Measurements from ENCODE around the gene ENKD1.

Gene ENKD1

DNA sequence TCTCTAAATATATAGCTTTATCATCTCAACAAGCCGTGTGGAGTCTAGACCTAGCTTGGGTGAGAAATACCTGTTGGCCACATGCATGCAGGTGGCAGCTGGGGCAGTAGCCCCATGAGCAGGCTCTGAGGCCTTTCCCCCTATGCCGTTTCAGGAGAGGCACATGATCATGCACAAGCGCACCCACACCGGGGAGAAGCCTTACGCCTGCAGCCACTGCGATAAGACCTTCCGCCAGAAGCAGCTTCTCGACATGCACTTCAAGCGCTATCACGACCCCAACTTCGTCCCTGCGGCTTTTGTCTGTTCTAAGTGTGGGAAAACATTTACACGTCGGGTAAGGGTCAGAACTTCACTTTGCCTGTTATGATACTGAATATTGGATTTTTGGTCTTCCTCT is 38.3 kb downstream of the ENKD1 start:
- DNase-seq, result no peak
- intact Hi-C loops (cut with DNase I), result no loop called here

DNA sequence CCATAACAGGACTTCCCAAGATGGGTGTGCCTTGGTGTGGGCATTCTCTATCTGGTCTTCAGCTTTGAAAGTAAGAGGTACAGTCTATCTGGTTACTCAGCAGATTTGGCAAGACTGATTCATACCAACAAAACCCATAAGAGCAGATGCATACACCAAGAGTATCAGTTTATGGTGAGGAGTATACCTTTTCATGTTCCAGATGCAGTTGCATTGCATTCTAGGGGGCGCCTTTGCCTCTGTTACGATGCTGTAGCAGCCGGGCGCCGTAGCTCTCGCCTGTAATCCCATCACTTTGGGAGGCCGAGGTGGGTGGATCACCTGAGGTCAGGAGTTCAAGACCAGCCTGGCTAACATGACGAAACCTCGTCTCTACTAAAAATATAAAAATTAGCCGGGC is 52.7 kb downstream of the ENKD1 start:
- intact Hi-C loops (cut with DNase I), result no loop called here
- no peak for DNase-seq
